CD4-positive, alpha-beta T cell (primary cell): Measurements from ENCODE around the gene PSMD2. TPM values are rescaled to one million over a fixed set of nuclear protein-coding genes. Genes with fewer than 3 reads are reported as not detected.
"Not testable (repeated sequence)": the region's sequence is repeated elsewhere in the genome, so short reads cannot be mapped to it uniquely, and the experiment has no call there.

ENCODE experiments used
- ATAC-seq: fragments of 200-7000 bp; cut with Tn5 transposase; one replicate; pipeline ENCODE4 v1.10.0; 2022; ENCODE audit warnings: mild to moderate bottlenecking; ENCODE audit not compliant: poor library complexity
- CTCF ChIA-PET: fragments of 350-600 bp; sonication (Branson Sonifier 250); formaldehyde crosslinking; loops from one replicate; lab custom pipeline; 2021; ENCODE audit warnings: antibody characterized with exemption, inconsistent platforms; lab: Charles Lee
- POLR2A ChIA-PET: fragments of 350-600 bp; sonication (Branson Sonifier 250); formaldehyde crosslinking; loops from one replicate; lab custom pipeline; 2021; ENCODE audit warnings: antibody characterized with exemption, inconsistent platforms; lab: Charles Lee
- DNase-seq, 14 experiments: peaks; one replicate each; pipeline ENCODE4 v3.0.0-alpha.2; 2013 to 2020; ENCODE audit warnings: mixed read lengths in 2 of 14
- H3K27ac ChIP-seq, 2 donors: one replicate each; pipeline versions ENCODE4 v1.5.1 to v1.7.0; 2013; ENCODE audit warnings: low read length in 2 of 2, low read depth in 1 of 2, mild to moderate bottlenecking in 1 of 2
- H3K27me3 ChIP-seq, 2 experiments: 1 replicate in 1 of 2; 2 replicates in 1 of 2; pipeline versions ENCODE4 v1.6.1 to v1.7.0; 2013; ENCODE audit warnings: low read length in 2 of 2, control low read depth in 1 of 2, mild to moderate bottlenecking in 1 of 2, moderate library complexity in 1 of 2; ENCODE audit not compliant: insufficient read depth in 2 of 2, control insufficient read depth in 1 of 2
- H3K36me3 ChIP-seq: one replicate; pipeline ENCODE4 v1.6.1; 2013; ENCODE audit warnings: low read length, control low read depth; ENCODE audit not compliant: insufficient read depth
- H3K4me1 ChIP-seq: one replicate; pipeline ENCODE4 v1.6.1; 2013; ENCODE audit warnings: low read length, control low read depth; ENCODE audit not compliant: insufficient read depth
- H3K4me3 ChIP-seq: one replicate; pipeline ENCODE4 v1.5.1; 2013; ENCODE audit warnings: mild to moderate bottlenecking, low read length, moderate library complexity
- H3K9me3 ChIP-seq, 2 experiments: 1 replicate in 1 of 2; 2 replicates in 1 of 2; pipeline versions ENCODE4 v1.6.1 to v1.7.0; 2013; ENCODE audit warnings: low read length in 2 of 2, mild to moderate bottlenecking in 2 of 2, control low read depth in 1 of 2, moderate library complexity in 1 of 2; ENCODE audit not compliant: control insufficient read depth in 1 of 2, insufficient read depth in 1 of 2
- H3K27ac Mint-ChIP-seq: one replicate; pipeline ENCODE4 v1.8.0; 2020; ENCODE audit warnings: mixed read lengths
- H3K27me3 Mint-ChIP-seq: one replicate; pipeline ENCODE4 v1.8.0; 2021; ENCODE audit warnings: mixed read lengths
- H3K36me3 Mint-ChIP-seq: one replicate; pipeline ENCODE4 v1.8.0; 2021; ENCODE audit warnings: low read depth, mixed read lengths
- H3K4me1 Mint-ChIP-seq: one replicate; pipeline ENCODE4 v1.8.0; 2021; ENCODE audit warnings: low read depth, mixed read lengths
- H3K4me3 Mint-ChIP-seq: one replicate; pipeline ENCODE4 v1.8.0; 2020; ENCODE audit warnings: mild to moderate bottlenecking, mixed read lengths
- H3K9me3 Mint-ChIP-seq: one replicate; pipeline ENCODE4 v1.8.0; 2020; ENCODE audit warnings: mixed read lengths
- CTCF ChIP-seq: fragments of 200-600 bp; IDR thresholded peaks from one replicate; pipeline ENCODE4 v1.8.0; 2022; ENCODE audit warnings: antibody characterized with exemption, mild to moderate bottlenecking
- intact Hi-C, 2 experiments: fragments of 100-400 bp; cut with DNase I in 1 of 2; cut with micrococcal nuclease in 1 of 2; formaldehyde crosslinking; loops; one replicate each; pipeline versions ENCODE4 v1.15.1 to v1.9.0; 2023 to 2025; cut with DNase I, micrococcal nuclease
- total RNA-seq, 174 experiments: library from RNA in 2 of 174; stranded (reverse) in 2 of 174; gene quantifications; one replicate each; pipeline ENCODE4 v1.2.3 and lab custom pipeline; 2021 to 2026

The PSMD2 gene
- total RNA-seq, 2 experiments from 2014 or later, result 159 TPM

GRCh38 chr3:184339001-184339400, 40.0 kb downstream of the PSMD2 start:
- no peak overlapping the region for H3K27ac Mint-ChIP-seq
- H3K36me3 Mint-ChIP-seq, result peaks cover 30% of the 10 kb centered on the region
- TF ChIP-seq CTCF, result no peak
- Histone ChIP-seq H3K4me1 (peaks cover 38% of the 10 kb centered on the region), H3K27me3 (no peaks in the 10 kb centered on the region), H3K36me3 (peaks cover 24% of the 10 kb centered on the region), H3K9me3 (no peaks in the 10 kb centered on the region), H3K27ac (no peak overlapping the region), H3K4me3 (no peak overlapping the region)
- no peak for DNase-seq
- ATAC-seq, result no peak
- intact Hi-C loops, result no loop called here
- peaks cover 32% of the 10 kb centered on the region for H3K4me1 Mint-ChIP-seq
- H3K27me3 Mint-ChIP-seq, result no peaks in the 10 kb centered on the region
- peak overlapping the region; percentile 45 for H3K4me3 Mint-ChIP-seq
- H3K9me3 Mint-ChIP-seq, result no peaks in the 10 kb centered on the region
- CTCF ChIA-PET, result no interaction called here
- POLR2A ChIA-PET, result interaction anchor here (1.9 kb wide), 1 partner anchor 23 kb away, joined by 6 read pairs; the partner anchor contains the start of genes CLCN2 and POLR2H

- POLR2A ChIA-PET, result interaction anchor here (1.9 kb wide), 1 partner anchor 22 kb away, joined by 6 read pairs; the partner anchor contains the start of genes CLCN2 and POLR2H
- H3K27me3 Mint-ChIP-seq, H3K27ac Mint-ChIP-seq: not testable (repeated sequence)
These were observed 40.6 kb downstream of the PSMD2 start for GRCh38 chr3:184339451-184340135.

GRCh38 chr3:184341925-184342324, 42.9 kb downstream of the PSMD2 start:
- no peak for DNase-seq
- ChIA-PET CTCF (no interaction called here), POLR2A (no interaction called here)
- TF ChIP-seq CTCF, result no peak
- no peak overlapping the region for H3K4me3 ChIP-seq
- Mint-ChIP-seq H3K4me1 (peaks cover 19% of the 10 kb centered on the region), H3K27me3 (no peaks in the 10 kb centered on the region), H3K4me3 (no peak overlapping the region), H3K27ac (no peak overlapping the region), H3K9me3 (no peaks in the 10 kb centered on the region), H3K36me3 (peaks cover 22% of the 10 kb centered on the region)
- no peak overlapping the region for H3K27ac ChIP-seq
- no peaks in the 10 kb centered on the region for H3K9me3 ChIP-seq
- H3K27me3 ChIP-seq, result no peaks in the 10 kb centered on the region
- H3K36me3 ChIP-seq, result peaks cover 10% of the 10 kb centered on the region
- ATAC-seq, result no peak
- peaks cover 18% of the 10 kb centered on the region for H3K4me1 ChIP-seq
- intact Hi-C loops, result no loop called here

More at GRCh38 chr3:184339451-184340135, 40.6 kb downstream of the PSMD2 start:
- peaks cover 24% of the 10 kb centered on the region for H3K36me3 Mint-ChIP-seq
- H3K4me1 ChIP-seq, result peaks cover 38% of the 10 kb centered on the region
- CTCF ChIA-PET, H3K4me3 ChIP-seq, H3K4me3 Mint-ChIP-seq, DNase-seq, intact Hi-C loops, ATAC-seq, H3K9me3 Mint-ChIP-seq, H3K9me3 ChIP-seq, H3K27me3 ChIP-seq, H3K27ac ChIP-seq: not testable (repeated sequence)
- H3K36me3 ChIP-seq, result peaks cover 18% of the 10 kb centered on the region
- H3K4me1 Mint-ChIP-seq, result peaks cover 30% of the 10 kb centered on the region
